CD4-positive, alpha-beta T cell (primary cell): ENCODE results near the gene PDIK1L. TPM values are rescaled to one million over a fixed set of nuclear protein-coding genes. Genes with fewer than 3 reads are reported as not detected.

Experiments
- ATAC-seq: fragments of 200-7000 bp; cut with Tn5 transposase; one replicate; pipeline ENCODE4 v1.10.0; 2022; ENCODE audit warnings: mild to moderate bottlenecking; ENCODE audit not compliant: poor library complexity
- CTCF ChIA-PET: fragments of 350-600 bp; sonication (Branson Sonifier 250); formaldehyde crosslinking; loops from one replicate; lab custom pipeline; 2021; ENCODE audit warnings: antibody characterized with exemption, inconsistent platforms; lab: Charles Lee
- POLR2A ChIA-PET: fragments of 350-600 bp; sonication (Branson Sonifier 250); formaldehyde crosslinking; loops from one replicate; lab custom pipeline; 2021; ENCODE audit warnings: antibody characterized with exemption, inconsistent platforms; lab: Charles Lee
- DNase-seq, 14 experiments: peaks; one replicate each; pipeline ENCODE4 v3.0.0-alpha.2; 2013 to 2020; ENCODE audit warnings: mixed read lengths in 2 of 14
- H3K27ac ChIP-seq, 2 donors: one replicate each; pipeline versions ENCODE4 v1.5.1 to v1.7.0; 2013; ENCODE audit warnings: low read length in 2 of 2, low read depth in 1 of 2, mild to moderate bottlenecking in 1 of 2
- H3K27me3 ChIP-seq, 2 experiments: 1 replicate in 1 of 2; 2 replicates in 1 of 2; pipeline versions ENCODE4 v1.6.1 to v1.7.0; 2013; ENCODE audit warnings: low read length in 2 of 2, control low read depth in 1 of 2, mild to moderate bottlenecking in 1 of 2, moderate library complexity in 1 of 2; ENCODE audit not compliant: insufficient read depth in 2 of 2, control insufficient read depth in 1 of 2
- H3K36me3 ChIP-seq: one replicate; pipeline ENCODE4 v1.6.1; 2013; ENCODE audit warnings: low read length, control low read depth; ENCODE audit not compliant: insufficient read depth
- H3K4me1 ChIP-seq: one replicate; pipeline ENCODE4 v1.6.1; 2013; ENCODE audit warnings: low read length, control low read depth; ENCODE audit not compliant: insufficient read depth
- H3K4me3 ChIP-seq: one replicate; pipeline ENCODE4 v1.5.1; 2013; ENCODE audit warnings: mild to moderate bottlenecking, low read length, moderate library complexity
- H3K9me3 ChIP-seq, 2 experiments: 1 replicate in 1 of 2; 2 replicates in 1 of 2; pipeline versions ENCODE4 v1.6.1 to v1.7.0; 2013; ENCODE audit warnings: low read length in 2 of 2, mild to moderate bottlenecking in 2 of 2, control low read depth in 1 of 2, moderate library complexity in 1 of 2; ENCODE audit not compliant: control insufficient read depth in 1 of 2, insufficient read depth in 1 of 2
- H3K27ac Mint-ChIP-seq: one replicate; pipeline ENCODE4 v1.8.0; 2020; ENCODE audit warnings: mixed read lengths
- H3K27me3 Mint-ChIP-seq: one replicate; pipeline ENCODE4 v1.8.0; 2021; ENCODE audit warnings: mixed read lengths
- H3K36me3 Mint-ChIP-seq: one replicate; pipeline ENCODE4 v1.8.0; 2021; ENCODE audit warnings: low read depth, mixed read lengths
- H3K4me1 Mint-ChIP-seq: one replicate; pipeline ENCODE4 v1.8.0; 2021; ENCODE audit warnings: low read depth, mixed read lengths
- H3K4me3 Mint-ChIP-seq: one replicate; pipeline ENCODE4 v1.8.0; 2020; ENCODE audit warnings: mild to moderate bottlenecking, mixed read lengths
- H3K9me3 Mint-ChIP-seq: one replicate; pipeline ENCODE4 v1.8.0; 2020; ENCODE audit warnings: mixed read lengths
- intact Hi-C, 2 experiments: fragments of 100-400 bp; cut with DNase I in 1 of 2; cut with micrococcal nuclease in 1 of 2; formaldehyde crosslinking; loops; one replicate each; pipeline versions ENCODE4 v1.15.1 to v1.9.0; 2023 to 2025; cut with DNase I, micrococcal nuclease
- total RNA-seq, 174 experiments: library from RNA in 2 of 174; stranded (reverse) in 2 of 174; gene quantifications; one replicate each; pipeline ENCODE4 v1.2.3 and lab custom pipeline; 2021 to 2026
- TF ChIP-seq, protein P1 (sequence below): fragments of 200-600 bp; IDR thresholded peaks from one replicate; pipeline ENCODE4 v1.8.0; 2022; ENCODE audit warnings: antibody characterized with exemption, mild to moderate bottlenecking

The PDIK1L gene
- total RNA-seq, 2 experiments from 2014 or later = 9.5 to 9.9 TPM

DNA sequence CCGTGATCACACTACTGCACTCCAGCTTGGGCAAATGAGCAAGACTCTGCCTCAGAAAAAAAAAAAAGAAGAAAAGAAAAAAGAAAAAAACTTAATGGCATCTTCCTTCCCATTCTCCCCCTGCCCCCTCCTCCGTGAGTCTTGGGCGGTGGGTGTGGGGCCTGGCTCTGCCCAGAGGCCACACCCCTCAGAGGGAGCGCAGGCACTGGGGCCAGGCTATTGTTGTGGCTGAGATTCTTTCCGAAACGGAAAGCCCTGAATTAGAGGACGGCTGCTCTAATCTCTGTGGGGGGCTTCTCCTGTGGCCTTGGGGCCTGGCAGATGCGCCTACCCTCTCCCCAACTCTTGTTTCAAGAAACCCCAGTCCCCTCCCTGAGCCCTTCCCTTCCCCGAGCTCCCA, 43.1 kb downstream of the PDIK1L start:
- H3K27ac Mint-ChIP-seq = no peak overlapping the region
- DNase-seq = no peak
- no peaks in the 10 kb centered on the region for H3K4me1 Mint-ChIP-seq
- no peaks in the 10 kb centered on the region for H3K9me3 Mint-ChIP-seq
- no peaks in the 10 kb centered on the region for H3K36me3 ChIP-seq
- TF ChIP-seq, protein P1, sequence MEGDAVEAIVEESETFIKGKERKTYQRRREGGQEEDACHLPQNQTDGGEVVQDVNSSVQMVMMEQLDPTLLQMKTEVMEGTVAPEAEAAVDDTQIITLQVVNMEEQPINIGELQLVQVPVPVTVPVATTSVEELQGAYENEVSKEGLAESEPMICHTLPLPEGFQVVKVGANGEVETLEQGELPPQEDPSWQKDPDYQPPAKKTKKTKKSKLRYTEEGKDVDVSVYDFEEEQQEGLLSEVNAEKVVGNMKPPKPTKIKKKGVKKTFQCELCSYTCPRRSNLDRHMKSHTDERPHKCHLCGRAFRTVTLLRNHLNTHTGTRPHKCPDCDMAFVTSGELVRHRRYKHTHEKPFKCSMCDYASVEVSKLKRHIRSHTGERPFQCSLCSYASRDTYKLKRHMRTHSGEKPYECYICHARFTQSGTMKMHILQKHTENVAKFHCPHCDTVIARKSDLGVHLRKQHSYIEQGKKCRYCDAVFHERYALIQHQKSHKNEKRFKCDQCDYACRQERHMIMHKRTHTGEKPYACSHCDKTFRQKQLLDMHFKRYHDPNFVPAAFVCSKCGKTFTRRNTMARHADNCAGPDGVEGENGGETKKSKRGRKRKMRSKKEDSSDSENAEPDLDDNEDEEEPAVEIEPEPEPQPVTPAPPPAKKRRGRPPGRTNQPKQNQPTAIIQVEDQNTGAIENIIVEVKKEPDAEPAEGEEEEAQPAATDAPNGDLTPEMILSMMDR = no peak
- ATAC-seq = no peak
- CTCF ChIA-PET = interaction anchor here (1.3 kb wide), 1 partner anchor 9 kb away, joined by 3 read pairs; no protein-coding TSS in a partner anchor
- no peak overlapping the region for H3K4me3 ChIP-seq
- no peaks in the 10 kb centered on the region for H3K9me3 ChIP-seq
- H3K4me3 Mint-ChIP-seq = no peak overlapping the region
- peaks cover 10 to 17% of the 10 kb centered on the region in 2 experiments for H3K27me3 ChIP-seq
- no peaks in the 10 kb centered on the region for H3K36me3 Mint-ChIP-seq
- H3K27ac ChIP-seq = no peak overlapping the region
- POLR2A ChIA-PET = interaction anchor here (0.6 kb wide), 1 partner anchor 356 kb away, joined by 3 read pairs; no protein-coding TSS in a partner anchor
- peaks cover 43% of the 10 kb centered on the region for H3K27me3 Mint-ChIP-seq
- H3K4me1 ChIP-seq = peaks cover 5% of the 10 kb centered on the region
- intact Hi-C loops = no loop called here

DNA sequence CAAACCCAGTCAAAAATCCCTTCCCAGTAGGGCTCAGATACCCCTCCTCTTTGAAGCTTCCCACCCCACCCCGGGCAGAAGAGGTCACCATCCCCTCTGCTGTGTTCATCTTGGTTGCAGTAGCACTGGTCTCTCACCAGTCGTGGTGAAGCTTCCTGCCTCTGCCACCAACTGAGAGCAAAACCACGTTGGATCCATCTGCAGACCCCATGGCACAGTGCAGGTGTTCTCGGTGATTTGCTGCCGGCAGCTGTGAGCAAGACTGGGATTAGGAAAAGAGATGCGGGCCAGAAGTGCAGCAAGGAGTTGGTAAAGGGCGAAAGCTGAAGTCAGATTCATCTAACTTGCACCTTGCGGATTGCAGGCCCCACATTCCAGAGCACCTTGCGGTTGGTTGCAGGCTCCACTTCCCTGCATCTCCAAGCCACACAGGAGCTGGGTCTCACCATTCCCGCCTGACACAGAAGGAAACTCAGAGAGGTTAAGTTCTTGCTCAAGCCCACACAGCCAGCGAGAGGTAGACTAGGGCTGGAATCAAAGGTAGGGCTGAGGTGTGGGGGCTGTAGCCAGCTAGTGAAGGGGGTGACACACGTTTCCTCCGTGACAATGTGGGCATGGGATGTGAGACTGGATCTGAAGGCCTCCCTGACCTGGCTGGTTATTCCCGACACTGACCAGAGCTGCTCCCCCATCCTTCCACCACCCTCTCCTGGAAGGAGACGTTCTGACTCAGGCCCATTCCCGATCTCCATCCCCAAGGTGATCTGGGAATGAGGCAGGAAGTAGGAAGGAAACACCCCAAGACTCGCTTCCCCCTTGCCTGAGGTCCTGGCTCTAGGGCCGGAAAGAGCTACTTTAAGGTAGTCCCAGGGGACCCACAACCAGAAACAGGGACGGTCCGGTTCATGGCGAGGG, 44.0 kb downstream of the PDIK1L start:
- no peaks in the 10 kb centered on the region for H3K9me3 Mint-ChIP-seq
- peaks cover 45% of the 10 kb centered on the region for H3K27me3 Mint-ChIP-seq
- DNase-seq = no peak
- TF ChIP-seq, protein P1 = no peak
- H3K4me1 ChIP-seq = peaks cover 5% of the 10 kb centered on the region
- H3K4me1 Mint-ChIP-seq = no peaks in the 10 kb centered on the region
- H3K36me3 Mint-ChIP-seq = no peaks in the 10 kb centered on the region
- no peak overlapping the region for H3K27ac Mint-ChIP-seq
- no peaks in the 10 kb centered on the region for H3K36me3 ChIP-seq
- H3K27me3 ChIP-seq = peaks cover 13 to 23% of the 10 kb centered on the region in 2 experiments
- ATAC-seq = no peak
- no peaks in the 10 kb centered on the region for H3K9me3 ChIP-seq
- intact Hi-C loops = no loop called here
- ChIA-PET CTCF (no interaction called here), POLR2A (interaction anchor here (0.6 to 0.7 kb wide), 2 partner anchors 355 to 477 kb away, joined by 3 read pairs; no protein-coding TSS in a partner anchor)
- H3K4me3 Mint-ChIP-seq = no peak overlapping the region
- no peak overlapping the region for H3K27ac ChIP-seq
- H3K4me3 ChIP-seq = no peak overlapping the region

DNA sequence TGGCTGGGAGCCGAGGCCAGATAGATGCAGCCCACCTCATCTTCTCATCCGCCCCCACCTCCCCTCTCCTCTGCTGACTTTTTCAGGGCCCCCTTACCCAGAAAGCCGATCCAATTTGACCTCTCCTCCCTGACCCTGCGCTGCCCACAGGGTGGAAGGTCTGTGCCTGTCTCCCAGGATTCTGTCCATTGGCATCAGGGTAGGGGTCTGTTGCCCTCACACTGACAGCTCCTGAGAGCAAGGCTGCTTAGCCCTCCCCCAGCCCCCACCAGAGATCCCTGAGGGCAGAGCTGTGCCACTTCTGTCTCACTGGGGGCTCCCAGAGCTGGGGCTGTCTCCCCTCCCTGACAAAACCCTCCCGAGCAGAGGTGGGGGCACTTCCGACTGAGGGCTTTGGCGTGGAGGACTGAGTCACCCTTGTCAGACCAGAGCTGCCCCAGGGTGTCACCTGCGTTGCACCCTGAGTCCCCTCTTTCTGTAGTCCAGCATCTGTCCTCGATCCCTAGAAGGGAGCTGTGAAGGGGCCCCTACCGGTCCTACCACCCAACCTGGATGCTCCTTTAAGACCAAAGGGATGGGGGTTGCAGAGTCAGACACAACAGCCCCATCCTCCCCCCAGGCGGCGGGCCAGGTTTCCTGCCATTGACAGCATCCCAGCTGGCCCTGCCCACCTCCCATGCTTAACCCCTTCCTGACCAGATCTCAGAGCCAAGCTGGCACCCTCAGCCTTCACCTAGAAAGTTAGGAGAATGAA, 44.8 kb downstream of the PDIK1L start:
- no peak for DNase-seq
- H3K4me1 Mint-ChIP-seq = no peaks in the 10 kb centered on the region
- CTCF ChIA-PET = interaction anchor here (1.4 kb wide), 1 partner anchor 12 kb away, joined by 4 read pairs; no protein-coding TSS in a partner anchor
- no peak overlapping the region for H3K4me3 Mint-ChIP-seq
- H3K27ac Mint-ChIP-seq = no peak overlapping the region
- no peaks in the 10 kb centered on the region for H3K36me3 ChIP-seq
- POLR2A ChIA-PET = interaction anchor here (1.2 kb wide), 1 partner anchor 13 kb away, joined by 4 read pairs; the partner anchor contains the start of gene ZNF593
- H3K9me3 Mint-ChIP-seq = no peaks in the 10 kb centered on the region
- H3K36me3 Mint-ChIP-seq = no peaks in the 10 kb centered on the region
- peaks cover 48% of the 10 kb centered on the region for H3K27me3 Mint-ChIP-seq
- no peak overlapping the region for H3K27ac ChIP-seq
- intact Hi-C loops = no loop called here
- TF ChIP-seq, protein P1 = no peak
- ATAC-seq = peak; percentile 58
- H3K4me1 ChIP-seq = peaks cover 9% of the 10 kb centered on the region
- H3K4me3 ChIP-seq = no peak overlapping the region
- H3K27me3 ChIP-seq = peaks cover 20 to 29% of the 10 kb centered on the region in 2 experiments
- no peaks in the 10 kb centered on the region for H3K9me3 ChIP-seq
